Thyroid gland (tissue), 4 donors: ENCODE data around the gene NUP88. TPM values are rescaled to one million over a fixed set of nuclear protein-coding genes. Genes with fewer than 3 reads are reported as not detected.

Experiments
- DNase-seq, 2 donors: peaks; one replicate each; pipeline ENCODE4 v3.0.0-alpha.2; 2019
- H3K27ac ChIP-seq, 3 donors: fragments of 200-600 bp; sonication (generic); 1 replicate in 2 of 3; 2 replicates in 1 of 3; pipeline ENCODE4 v1.5.1; 2016 to 2019; ENCODE audit warnings: mild to moderate bottlenecking in 1 of 3, moderate library complexity in 1 of 3
- H3K27me3 ChIP-seq: fragments of 200-600 bp; sonication (generic); one replicate; pipeline ENCODE4 v1.5.1; 2019
- H3K36me3 ChIP-seq, 2 donors: fragments of 200-600 bp; sonication (generic); one replicate each; pipeline ENCODE4 v1.5.1; 2016 to 2019
- H3K4me1 ChIP-seq, 2 donors: fragments of 200-600 bp; sonication (generic); one replicate each; pipeline ENCODE4 v1.5.1; 2017 to 2019
- H3K4me3 ChIP-seq, 3 donors: fragments of 200-600 bp; sonication (generic); replicated peaks in 1 of 3; 1 replicate in 2 of 3; 2 replicates in 1 of 3; pipeline ENCODE4 v1.5.1; 2016; ENCODE audit warnings: mild to moderate bottlenecking in 1 of 3
- H3K9me3 ChIP-seq: fragments of 200-600 bp; sonication (generic); one replicate; pipeline ENCODE4 v1.5.1; 2017
- POLR2A ChIP-seq, 2 donors: fragments of 450-650 bp; IDR thresholded peaks; one replicate each; pipeline ENCODE4 v1.6.1; 2017; ENCODE audit warnings: antibody characterized with exemption in 2 of 2, mild to moderate bottlenecking in 2 of 2, moderate library complexity in 1 of 2
- whole genome bisulfite sequencing, 2 donors: methylation state at CpG; one replicate each; pipeline ENCODE4 v1.1.5; 2017; 5-methylcytosine and 5-hydroxymethylcytosine counted together
- intact Hi-C: fragments of 100-400 bp; cut with DNase I; formaldehyde crosslinking; loops from one replicate; pipeline ENCODE4 v1.15.1; 2023
- total RNA-seq, 4 donors: library from RNA; depleted of rRNA; stranded (reverse); fragments of >200 nt; gene quantifications; one replicate each; pipeline ENCODE4 v1.2.3, GENCODE V29; 2016
- TF ChIP-seq, protein P1 (sequence below), 6 experiments: fragments of 200-600 bp in 3 of 6; fragments of 450-650 bp in 3 of 6; sonication (generic) in 3 of 6; IDR thresholded peaks; one replicate each; pipeline ENCODE4 v1.5.1; 2016 to 2019; ENCODE audit warnings: antibody characterized with exemption in 6 of 6, mild to moderate bottlenecking in 2 of 6, inconsistent platforms in 1 of 6, moderate library complexity in 1 of 6

NUP88 gene
- total RNA-seq, 4 donors from 2014 or later = 84.8 to 158 (median 134) TPM

DNA sequence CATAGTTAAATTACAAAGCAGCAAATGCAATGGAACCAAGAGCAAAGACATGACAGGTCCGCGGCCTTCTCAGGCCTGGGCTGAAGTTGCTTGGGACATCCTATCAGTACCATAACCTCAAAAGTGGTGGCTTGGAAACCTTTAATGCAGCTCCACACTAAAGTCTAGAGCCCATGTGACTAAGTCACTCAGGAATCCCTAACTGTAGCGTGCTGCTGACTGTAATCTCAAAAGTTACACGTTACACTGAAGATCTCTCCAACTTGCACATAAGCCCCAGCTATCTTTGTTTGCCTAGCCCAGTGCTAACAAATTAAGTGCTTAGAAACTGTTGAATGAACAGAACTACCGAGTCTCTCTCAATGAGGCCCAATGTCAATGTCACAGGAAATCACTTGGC is 27.8 kb downstream of the NUP88 start:
- Histone ChIP-seq H3K27me3 (no peaks in the 10 kb centered on the region), H3K9me3 (no peaks in the 10 kb centered on the region), H3K27ac (no peak overlapping the region), H3K4me1 (no peaks in the 10 kb centered on the region), H3K4me3 (no peak overlapping the region), H3K36me3 (peaks cover 77 to 84% of the 10 kb centered on the region in 2 donors)
- no peak for DNase-seq
- intact Hi-C loops = no loop called here
- WGBS, 2 donors = 90 to 94% methylated on average over 5 of the region's 5 CpGs
- no peak for TF ChIP-seq POLR2A (IDR thresholded peaks at IDR 0.05)
- TF ChIP-seq, protein P1, sequence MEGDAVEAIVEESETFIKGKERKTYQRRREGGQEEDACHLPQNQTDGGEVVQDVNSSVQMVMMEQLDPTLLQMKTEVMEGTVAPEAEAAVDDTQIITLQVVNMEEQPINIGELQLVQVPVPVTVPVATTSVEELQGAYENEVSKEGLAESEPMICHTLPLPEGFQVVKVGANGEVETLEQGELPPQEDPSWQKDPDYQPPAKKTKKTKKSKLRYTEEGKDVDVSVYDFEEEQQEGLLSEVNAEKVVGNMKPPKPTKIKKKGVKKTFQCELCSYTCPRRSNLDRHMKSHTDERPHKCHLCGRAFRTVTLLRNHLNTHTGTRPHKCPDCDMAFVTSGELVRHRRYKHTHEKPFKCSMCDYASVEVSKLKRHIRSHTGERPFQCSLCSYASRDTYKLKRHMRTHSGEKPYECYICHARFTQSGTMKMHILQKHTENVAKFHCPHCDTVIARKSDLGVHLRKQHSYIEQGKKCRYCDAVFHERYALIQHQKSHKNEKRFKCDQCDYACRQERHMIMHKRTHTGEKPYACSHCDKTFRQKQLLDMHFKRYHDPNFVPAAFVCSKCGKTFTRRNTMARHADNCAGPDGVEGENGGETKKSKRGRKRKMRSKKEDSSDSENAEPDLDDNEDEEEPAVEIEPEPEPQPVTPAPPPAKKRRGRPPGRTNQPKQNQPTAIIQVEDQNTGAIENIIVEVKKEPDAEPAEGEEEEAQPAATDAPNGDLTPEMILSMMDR (IDR thresholded peaks at IDR 0.05) = no peak

DNA sequence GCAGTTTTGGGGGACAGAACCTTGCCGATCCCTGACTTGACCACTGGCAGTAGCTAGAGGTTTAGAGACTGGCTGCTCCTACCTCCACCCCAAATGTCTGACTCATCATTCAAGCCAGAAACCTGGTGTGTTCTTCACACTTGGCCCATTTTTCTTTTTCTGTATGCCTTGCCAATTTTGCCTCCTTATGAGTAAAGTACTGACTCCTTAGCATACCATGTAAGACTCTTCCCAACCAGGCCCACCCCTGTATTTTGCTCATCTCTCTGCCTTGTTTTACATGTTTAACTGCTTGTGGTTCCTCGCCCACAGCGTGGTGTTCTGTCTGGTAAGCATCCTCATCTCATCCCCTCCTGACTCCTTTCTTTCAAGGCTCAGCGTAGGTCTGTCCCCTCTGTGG is 37.9 kb downstream of the NUP88 start:
- Histone ChIP-seq H3K36me3 (peaks cover 76 to 92% of the 10 kb centered on the region in 2 donors), H3K4me1 (no peaks in the 10 kb centered on the region), H3K4me3 (no peak overlapping the region), H3K9me3 (no peaks in the 10 kb centered on the region), H3K27ac (no peak overlapping the region), H3K27me3 (no peaks in the 10 kb centered on the region)
- no peak for DNase-seq
- TF ChIP-seq POLR2A (IDR thresholded peaks at IDR 0.05) = no peak
- TF ChIP-seq, protein P1 (IDR thresholded peaks at IDR 0.05) = no peak
- WGBS, 2 donors = 98 to 99% methylated on average over 4 of the region's 4 CpGs
- intact Hi-C loops = no loop called here

DNA sequence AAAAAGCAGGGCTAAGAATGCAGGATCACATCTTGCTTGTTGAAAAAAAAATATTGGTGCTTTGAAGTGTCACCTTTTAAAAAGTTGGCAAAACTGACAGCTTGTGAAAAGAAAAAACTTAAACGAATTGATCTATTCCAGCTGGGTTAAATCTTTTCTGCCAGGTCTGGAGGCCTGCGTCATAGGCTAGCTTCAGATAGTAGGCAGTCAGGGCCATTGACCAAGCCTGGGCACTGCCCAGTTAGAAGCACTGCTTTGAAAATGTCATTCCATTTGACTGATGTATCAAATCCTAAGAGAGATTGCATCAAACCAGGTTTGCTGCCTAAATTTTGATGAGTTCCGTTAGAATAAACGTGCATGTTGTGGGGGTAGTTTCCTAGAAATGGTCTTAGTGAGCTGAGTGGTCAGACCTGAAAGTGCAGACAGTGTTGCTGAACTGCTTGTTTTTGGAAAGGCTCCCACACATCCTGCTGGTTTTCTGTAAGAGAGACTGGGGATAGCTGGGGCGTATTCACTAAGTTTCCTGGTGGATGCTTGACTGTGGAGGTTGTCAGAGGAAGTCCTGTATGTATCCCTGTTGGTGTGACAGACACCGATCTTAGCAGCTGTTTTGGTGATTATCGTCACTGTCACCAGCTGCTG is 38.8 kb downstream of the NUP88 start:
- no peak for DNase-seq
- no peaks in the 10 kb centered on the region for H3K27me3 ChIP-seq
- peaks cover 69 to 87% of the 10 kb centered on the region in 2 donors for H3K36me3 ChIP-seq
- H3K4me1 ChIP-seq = no peaks in the 10 kb centered on the region
- no peak overlapping the region for H3K27ac ChIP-seq
- H3K9me3 ChIP-seq = no peaks in the 10 kb centered on the region
- H3K4me3 ChIP-seq = no peak overlapping the region
- WGBS, 2 donors = 84 to 88% methylated on average over 6 to 7 of the region's 7 CpGs
- TF ChIP-seq, protein P1 (IDR thresholded peaks at IDR 0.05) = no peak
- TF ChIP-seq POLR2A (IDR thresholded peaks at IDR 0.05) = no peak
- intact Hi-C loops = no loop called here

DNA sequence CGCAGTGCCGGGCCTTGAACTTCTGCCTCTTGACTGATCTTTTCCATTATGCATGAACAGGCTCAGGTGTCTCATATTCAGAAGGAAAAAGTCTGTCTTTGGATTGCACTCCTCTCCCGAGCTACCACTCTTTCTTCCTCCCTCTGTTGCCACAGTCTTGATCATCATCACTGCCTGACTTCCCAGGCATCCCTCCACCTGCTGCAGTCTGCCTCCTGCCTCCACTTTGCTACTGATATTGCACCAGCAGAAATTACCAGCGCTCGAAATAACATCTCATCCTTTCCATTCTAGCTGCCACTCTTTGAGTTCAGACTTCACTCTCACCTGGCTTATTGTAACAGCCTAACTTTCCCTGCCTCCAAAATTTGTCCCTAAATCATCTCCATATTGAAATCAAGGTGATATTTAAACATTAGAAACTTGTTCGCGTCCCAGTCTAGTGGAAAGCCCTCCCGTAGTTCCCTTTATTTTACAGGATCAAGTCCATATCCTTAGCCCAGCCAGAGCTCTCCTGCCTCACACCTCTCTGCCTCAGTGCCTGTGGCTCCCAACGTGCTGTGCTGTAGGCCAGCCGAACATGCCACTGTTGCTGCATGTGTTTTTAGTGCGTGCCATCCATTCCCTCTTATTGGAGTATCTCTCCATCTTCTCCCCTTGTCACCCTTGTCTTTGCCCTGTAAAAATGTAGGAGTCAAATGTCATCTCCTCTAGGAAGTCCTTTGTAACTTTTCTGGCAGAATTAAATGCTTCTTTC is 39.9 kb downstream of the NUP88 start:
- no peak for TF ChIP-seq POLR2A (IDR thresholded peaks at IDR 0.05)
- TF ChIP-seq, protein P1 (IDR thresholded peaks at IDR 0.05) = no peak
- no peak overlapping the region for H3K4me3 ChIP-seq
- H3K9me3 ChIP-seq = no peaks in the 10 kb centered on the region
- 90 to 91% methylated on average over 11 of the region's 11 CpGs for WGBS, 2 donors
- intact Hi-C loops = no loop called here
- H3K36me3 ChIP-seq = peaks cover 61 to 82% of the 10 kb centered on the region in 2 donors
- no peaks in the 10 kb centered on the region for H3K27me3 ChIP-seq
- DNase-seq = no peak
- no peak overlapping the region for H3K27ac ChIP-seq
- no peaks in the 10 kb centered on the region for H3K4me1 ChIP-seq

DNA sequence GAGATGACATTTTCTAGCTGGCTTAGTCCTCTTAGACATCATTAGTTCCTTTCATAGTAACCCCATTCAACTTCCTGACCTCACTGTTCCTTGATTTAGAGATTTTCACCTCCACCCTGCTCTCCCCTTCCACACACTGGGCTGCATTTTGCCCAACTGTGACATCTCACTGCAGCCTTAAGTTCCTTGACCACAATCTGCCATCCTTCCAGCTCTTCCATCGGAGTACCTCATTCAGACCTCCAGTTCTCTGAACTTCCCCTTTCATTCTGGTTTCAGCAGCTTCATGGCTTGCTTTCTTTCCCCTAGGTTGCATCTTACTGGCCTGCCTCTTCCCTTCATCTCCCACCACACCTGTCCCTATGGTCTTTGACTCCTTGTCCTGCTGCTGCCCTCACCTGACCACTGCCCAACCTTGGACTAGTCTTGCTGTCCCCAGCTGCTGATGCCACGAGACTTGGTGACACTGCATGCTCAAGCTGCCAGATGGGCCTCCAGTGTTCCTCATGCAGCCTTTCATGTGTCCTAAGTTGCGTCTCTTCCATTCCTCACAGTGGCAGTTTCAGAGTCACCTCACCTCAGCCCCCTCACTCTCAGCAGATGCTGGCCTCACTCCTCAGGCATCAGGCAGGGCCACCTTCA is 40.8 kb downstream of the NUP88 start:
- TF ChIP-seq, protein P1 (IDR thresholded peaks at IDR 0.05) = no peak
- no peak for TF ChIP-seq POLR2A (IDR thresholded peaks at IDR 0.05)
- Histone ChIP-seq H3K4me3 (no peak overlapping the region), H3K27me3 (no peaks in the 10 kb centered on the region), H3K27ac (no peak overlapping the region), H3K9me3 (no peaks in the 10 kb centered on the region), H3K4me1 (no peaks in the 10 kb centered on the region), H3K36me3 (peaks cover 58 to 77% of the 10 kb centered on the region in 2 donors)
- no peak for DNase-seq
- intact Hi-C loops = no loop called here
- 97 to 99% methylated on average over 3 of the region's 3 CpGs for WGBS, 2 donors
